HL-60 (cell line): ENCODE measurements around the gene ZNF326.

Experiments
- POLR2AphosphoS5 ChIP-seq: IDR thresholded peaks from 2 replicates; pipeline ENCODE4 v1.6.1; 2012; ENCODE audit warnings: low read depth
- TF ChIP-seq, protein P1 (sequence below): IDR thresholded peaks from one replicate; pipeline ENCODE4 v1.5.1; 2011; ENCODE audit warnings: low read length, control low read depth, inconsistent platforms; ENCODE audit not compliant: insufficient read depth
- TF ChIP-seq, protein P2 (sequence below): IDR thresholded peaks from 2 replicates; pipeline ENCODE4 v1.6.1; 2012; ENCODE audit warnings: low read depth; ENCODE audit not compliant: insufficient replicate concordance

DNA sequence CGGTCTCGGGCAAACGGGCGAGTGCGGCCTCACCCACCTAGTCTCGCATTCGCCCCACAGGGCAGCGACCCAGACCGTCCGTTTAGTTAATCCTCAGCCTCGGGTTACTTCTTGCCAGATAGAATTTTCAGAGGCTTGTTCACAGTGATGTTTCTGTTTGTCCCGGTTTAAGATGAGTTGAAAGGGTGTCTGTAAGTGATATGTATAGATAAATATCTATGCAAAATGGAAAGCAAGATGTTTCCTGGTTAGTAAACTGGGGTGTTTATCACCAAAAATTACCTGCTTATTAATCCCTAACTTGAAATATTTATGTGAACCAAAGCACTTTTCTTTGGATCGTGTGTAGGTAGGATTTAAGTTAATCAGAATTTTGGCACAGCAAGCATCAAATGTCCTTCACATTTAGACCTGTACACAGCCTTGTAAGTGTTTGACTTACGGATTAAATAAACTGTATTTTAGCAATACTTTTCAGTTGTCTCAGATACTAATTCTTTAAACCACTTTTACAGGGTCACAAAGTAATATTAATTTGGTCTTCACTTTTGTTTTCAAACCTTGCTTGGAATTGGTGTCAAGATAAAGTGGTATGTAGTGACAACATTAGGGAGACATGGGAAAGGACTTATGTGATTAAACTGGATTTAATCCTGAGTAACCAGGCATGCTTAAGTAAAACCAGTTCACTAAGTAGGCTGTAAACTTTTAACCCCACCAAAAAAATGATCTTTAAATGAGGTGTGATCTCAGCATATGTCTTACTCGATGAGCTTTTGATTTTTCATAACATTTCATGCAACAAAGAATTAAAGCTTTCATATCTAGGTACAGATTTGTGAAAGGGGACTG, 914 bp downstream of the ZNF326 start:
- TF ChIP-seq, protein P1, sequence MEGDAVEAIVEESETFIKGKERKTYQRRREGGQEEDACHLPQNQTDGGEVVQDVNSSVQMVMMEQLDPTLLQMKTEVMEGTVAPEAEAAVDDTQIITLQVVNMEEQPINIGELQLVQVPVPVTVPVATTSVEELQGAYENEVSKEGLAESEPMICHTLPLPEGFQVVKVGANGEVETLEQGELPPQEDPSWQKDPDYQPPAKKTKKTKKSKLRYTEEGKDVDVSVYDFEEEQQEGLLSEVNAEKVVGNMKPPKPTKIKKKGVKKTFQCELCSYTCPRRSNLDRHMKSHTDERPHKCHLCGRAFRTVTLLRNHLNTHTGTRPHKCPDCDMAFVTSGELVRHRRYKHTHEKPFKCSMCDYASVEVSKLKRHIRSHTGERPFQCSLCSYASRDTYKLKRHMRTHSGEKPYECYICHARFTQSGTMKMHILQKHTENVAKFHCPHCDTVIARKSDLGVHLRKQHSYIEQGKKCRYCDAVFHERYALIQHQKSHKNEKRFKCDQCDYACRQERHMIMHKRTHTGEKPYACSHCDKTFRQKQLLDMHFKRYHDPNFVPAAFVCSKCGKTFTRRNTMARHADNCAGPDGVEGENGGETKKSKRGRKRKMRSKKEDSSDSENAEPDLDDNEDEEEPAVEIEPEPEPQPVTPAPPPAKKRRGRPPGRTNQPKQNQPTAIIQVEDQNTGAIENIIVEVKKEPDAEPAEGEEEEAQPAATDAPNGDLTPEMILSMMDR = no peak
- TF ChIP-seq POLR2AphosphoS5 = no peak
- TF ChIP-seq, protein P2, sequence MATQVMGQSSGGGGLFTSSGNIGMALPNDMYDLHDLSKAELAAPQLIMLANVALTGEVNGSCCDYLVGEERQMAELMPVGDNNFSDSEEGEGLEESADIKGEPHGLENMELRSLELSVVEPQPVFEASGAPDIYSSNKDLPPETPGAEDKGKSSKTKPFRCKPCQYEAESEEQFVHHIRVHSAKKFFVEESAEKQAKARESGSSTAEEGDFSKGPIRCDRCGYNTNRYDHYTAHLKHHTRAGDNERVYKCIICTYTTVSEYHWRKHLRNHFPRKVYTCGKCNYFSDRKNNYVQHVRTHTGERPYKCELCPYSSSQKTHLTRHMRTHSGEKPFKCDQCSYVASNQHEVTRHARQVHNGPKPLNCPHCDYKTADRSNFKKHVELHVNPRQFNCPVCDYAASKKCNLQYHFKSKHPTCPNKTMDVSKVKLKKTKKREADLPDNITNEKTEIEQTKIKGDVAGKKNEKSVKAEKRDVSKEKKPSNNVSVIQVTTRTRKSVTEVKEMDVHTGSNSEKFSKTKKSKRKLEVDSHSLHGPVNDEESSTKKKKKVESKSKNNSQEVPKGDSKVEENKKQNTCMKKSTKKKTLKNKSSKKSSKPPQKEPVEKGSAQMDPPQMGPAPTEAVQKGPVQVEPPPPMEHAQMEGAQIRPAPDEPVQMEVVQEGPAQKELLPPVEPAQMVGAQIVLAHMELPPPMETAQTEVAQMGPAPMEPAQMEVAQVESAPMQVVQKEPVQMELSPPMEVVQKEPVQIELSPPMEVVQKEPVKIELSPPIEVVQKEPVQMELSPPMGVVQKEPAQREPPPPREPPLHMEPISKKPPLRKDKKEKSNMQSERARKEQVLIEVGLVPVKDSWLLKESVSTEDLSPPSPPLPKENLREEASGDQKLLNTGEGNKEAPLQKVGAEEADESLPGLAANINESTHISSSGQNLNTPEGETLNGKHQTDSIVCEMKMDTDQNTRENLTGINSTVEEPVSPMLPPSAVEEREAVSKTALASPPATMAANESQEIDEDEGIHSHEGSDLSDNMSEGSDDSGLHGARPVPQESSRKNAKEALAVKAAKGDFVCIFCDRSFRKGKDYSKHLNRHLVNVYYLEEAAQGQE = no peak
